DOHH2 (cell line): ENCODE data around the gene PTMS.

Experiments
- H3F3A ChIP-seq: fragments of 200-600 bp; sonication (generic), shearing (Covaris generic); 2 replicates; pipeline ENCODE4 v1.6.0; 2016; ENCODE audit warnings: antibody characterized with exemption, mild to moderate bottlenecking; ENCODE audit not compliant: control insufficient read depth, insufficient read depth
- H3K27ac ChIP-seq: fragments of 200-600 bp; sonication (generic); 2 replicates; pipeline ENCODE4 v1.5.1; 2014; ENCODE audit warnings: low read depth, mild to moderate bottlenecking, low read length, moderate library complexity
- H3K27me3 ChIP-seq: fragments of 200-600 bp; sonication (generic); 2 replicates; pipeline ENCODE4 v1.6.1; 2014; ENCODE audit warnings: mild to moderate bottlenecking, low read length, mixed read lengths; ENCODE audit not compliant: control insufficient read depth
- H3K36me3 ChIP-seq: fragments of 200-600 bp; sonication (generic); 2 replicates; pipeline ENCODE4 v1.6.1; 2014; ENCODE audit warnings: mild to moderate bottlenecking, low read length, moderate library complexity, mixed read lengths; ENCODE audit not compliant: control insufficient read depth
- H3K4me1 ChIP-seq: fragments of 200-600 bp; sonication (generic); 2 replicates; pipeline ENCODE4 v1.6.1; 2014; ENCODE audit warnings: mild to moderate bottlenecking, low read length, mixed read lengths; ENCODE audit not compliant: control insufficient read depth
- H3K4me2 ChIP-seq: fragments of 200-600 bp; sonication (generic); 2 replicates; pipeline ENCODE4 v1.6.0; 2014; ENCODE audit warnings: mild to moderate bottlenecking, low read length, moderate library complexity
- H3K4me3 ChIP-seq: fragments of 200-600 bp; sonication (generic); 2 replicates; pipeline ENCODE4 v1.5.1; 2014; ENCODE audit warnings: mild to moderate bottlenecking, low read length, mixed read lengths
- H3K79me2 ChIP-seq: fragments of 200-600 bp; sonication (generic); 2 replicates; pipeline ENCODE4 v1.6.1; 2014; ENCODE audit warnings: mild to moderate bottlenecking, low read length, mixed read lengths; ENCODE audit not compliant: control insufficient read depth
- H3K9me2 ChIP-seq: fragments of 200-600 bp; sonication (generic); replicated peaks from 2 replicates; pipeline ENCODE4 v1.6.1; 2014; ENCODE audit warnings: mild to moderate bottlenecking, low read length, mixed read lengths; ENCODE audit not compliant: control insufficient read depth
- H3K9me3 ChIP-seq: fragments of 200-600 bp; sonication (generic); 2 replicates; pipeline ENCODE4 v1.6.1; 2014; ENCODE audit warnings: antibody characterized with exemption, low read length, mixed read lengths; ENCODE audit not compliant: control insufficient read depth, insufficient read depth
- H4K20me1 ChIP-seq: fragments of 200-600 bp; sonication (generic); 2 replicates; pipeline ENCODE4 v1.6.0; 2014; ENCODE audit warnings: low read depth, mild to moderate bottlenecking, antibody characterized with exemption, low read length, moderate library complexity; ENCODE audit not compliant: control insufficient read depth, insufficient read depth
- CTCF ChIP-seq: fragments of 200-600 bp; sonication (generic); IDR thresholded peaks from one replicate; pipeline ENCODE4 v1.5.1; 2014; ENCODE audit warnings: antibody characterized with exemption, mild to moderate bottlenecking, low read depth, low read length; ENCODE audit not compliant: poor library complexity, severe bottlenecking
- EZH2phosphoT487 ChIP-seq: fragments of 200-600 bp; sonication (generic); IDR thresholded peaks from 2 replicates; pipeline ENCODE4 v1.6.1; 2017; ENCODE audit warnings: borderline replicate concordance, mild to moderate bottlenecking, antibody characterized with exemption, low read length, moderate library complexity, mixed read lengths

PTMS gene

GRCh38 chr12:6745741-6746525 is 20.2 kb upstream of the PTMS start:
- Histone ChIP-seq H3K9me3 (peaks cover 6% of the 10 kb centered on the region; the same call in 1 of the 2 replicates), H4K20me1 (no peaks in the 10 kb centered on the region), H3K27ac (peak overlapping the region; percentile 41), H3K4me3 (peak overlapping the region; percentile 14; the same call in 1 of the 2 replicates), H3K9me2 (no peaks in the 10 kb centered on the region), H3K27me3 (no peaks in the 10 kb centered on the region), H3K4me1 (peaks cover 19% of the 10 kb centered on the region), H3K79me2 (no peaks in the 10 kb centered on the region), H3K4me2 (peak overlapping the region; percentile 54), H3F3A (no peaks in the 10 kb centered on the region; the same call in 1 of the 2 replicates), H3K36me3 (peaks cover 50% of the 10 kb centered on the region)
- TF ChIP-seq CTCF (no peak), EZH2phosphoT487 (no peak)

GRCh38 chr12:6747216-6747615 is 18.9 kb upstream of the PTMS start:
- H3K4me1 ChIP-seq: peaks cover 27% of the 10 kb centered on the region
- H3K27ac ChIP-seq: no peak overlapping the region
- H3K27me3 ChIP-seq: no peaks in the 10 kb centered on the region
- no peaks in the 10 kb centered on the region for H3K9me2 ChIP-seq
- TF ChIP-seq EZH2phosphoT487 (no peak), CTCF (no peak)
- peaks cover 61% of the 10 kb centered on the region for H3K36me3 ChIP-seq
- H3K79me2 ChIP-seq: peaks cover 6% of the 10 kb centered on the region
- no peak overlapping the region for H3K4me2 ChIP-seq
- peaks cover 6% of the 10 kb centered on the region; the same call in 1 of the 2 replicates for H3K9me3 ChIP-seq
- no peaks in the 10 kb centered on the region for H4K20me1 ChIP-seq
- no peaks in the 10 kb centered on the region; the same call in 1 of the 2 replicates for H3F3A ChIP-seq
- H3K4me3 ChIP-seq: no peak overlapping the region

- TF ChIP-seq EZH2phosphoT487: no peak
- TF ChIP-seq CTCF: no peak
- Histone ChIP-seq H3K9me3 (no peaks in the 10 kb centered on the region), H3K4me3 (no peak overlapping the region), H3K36me3 (peaks cover 61% of the 10 kb centered on the region), H4K20me1 (no peaks in the 10 kb centered on the region), H3K27ac (no peak overlapping the region), H3K27me3 (no peaks in the 10 kb centered on the region), H3F3A (no peaks in the 10 kb centered on the region; the same call in 1 of the 2 replicates), H3K79me2 (peaks cover 13% of the 10 kb centered on the region), H3K9me2 (no peaks in the 10 kb centered on the region), H3K4me1 (peaks cover 34% of the 10 kb centered on the region), H3K4me2 (no peak overlapping the region)
Measured at GRCh38 chr12:6748761-6749160, 17.4 kb upstream of the PTMS start.
